Measurements from ENCODE around the gene B3GLCT. TPM values are rescaled to one million over a fixed set of nuclear protein-coding genes. Genes with fewer than 3 reads are reported as not detected.

Gene B3GLCT
- total and polyA plus RNA-seq, 2 of the 13 experiments (the other 11 are each of a cell fraction or from before 2014, with no cell fraction given), result 2.0 to 7.1 TPM

DNA sequence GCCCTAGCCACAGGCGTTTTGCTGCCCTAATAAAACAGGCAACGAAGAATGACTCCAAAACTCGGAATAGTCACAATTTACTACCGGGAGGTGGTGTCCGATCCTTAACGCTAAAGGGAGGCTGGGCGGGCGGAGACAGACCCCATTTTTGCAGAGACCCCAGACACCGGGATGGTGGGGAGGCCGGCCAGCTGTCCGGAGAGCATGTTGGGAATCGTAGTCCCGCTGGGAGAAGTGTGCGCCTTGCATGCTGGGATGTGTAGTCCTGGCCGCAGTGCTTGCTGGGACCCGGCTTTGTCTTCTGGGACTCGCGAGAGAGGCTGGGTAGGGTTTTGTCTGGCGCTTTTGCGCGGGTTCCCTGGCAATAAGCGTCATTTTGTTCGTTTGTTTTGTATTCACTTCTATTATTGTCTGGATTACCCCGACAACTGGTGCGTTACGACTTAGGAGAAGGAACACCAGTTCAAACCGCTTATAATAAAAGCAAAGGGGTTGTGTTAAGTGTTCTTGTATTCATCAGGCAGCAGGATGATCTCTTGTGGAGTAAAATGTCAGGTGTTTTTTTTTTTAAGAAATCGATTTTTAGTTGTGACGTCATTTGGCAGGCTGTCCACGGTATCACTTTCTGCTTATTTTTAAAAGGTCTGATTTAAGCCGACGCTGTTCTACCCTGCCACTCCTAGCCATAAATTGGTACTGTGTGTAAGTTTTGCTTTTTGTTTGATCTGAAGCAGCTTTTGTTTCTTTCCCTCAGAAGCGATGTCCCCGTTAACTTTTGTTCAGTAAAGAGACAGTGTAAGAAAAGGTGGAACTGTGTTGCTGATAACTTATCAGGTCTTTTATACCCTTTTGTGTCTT is 37.4 kb upstream of the B3GLCT start (continued):
- no peak for TF ChIP-seq ZNF781 (CRISPR knock-in tag; IDR thresholded peaks at IDR 0.05; ENCODE audit: borderline replicate concordance, not compliant biosample characterization)
- no peak for TF ChIP-seq ZSCAN12 (CRISPR knock-in tag; IDR thresholded peaks at IDR 0.05)
- no peak for TF ChIP-seq FOXC1 (CRISPR knock-in tag; IDR thresholded peaks at IDR 0.05; ENCODE audit: borderline replicate concordance)
- TF ChIP-seq ZFAT (CRISPR knock-in tag; conservative IDR thresholded peaks at IDR 0.05), result no peak
- TF ChIP-seq MAZ (IDR thresholded peaks at IDR 0.05; ENCODE audit: borderline replicate concordance, low read depth, low read length), result no peak
- peak; percentile 49; the same call in 1 of the 2 replicates for TF ChIP-seq MAZ (CRISPR knock-in tag; IDR thresholded peaks at IDR 0.05; ENCODE audit: low read depth)
- no peak for TF ChIP-seq EP300 (IDR thresholded peaks at IDR 0.05; ENCODE audit: low read depth in 2 of 2, low read length in 2 of 2)
- no peak for TF ChIP-seq EP300 (CRISPR knock-in tag; IDR thresholded peaks at IDR 0.05; ENCODE audit: borderline replicate concordance)
- no peak for TF ChIP-seq ZNF136 (CRISPR knock-in tag; IDR thresholded peaks at IDR 0.05; ENCODE audit: low read depth)
- TF ChIP-seq GABPB1 (CRISPR knock-in tag; IDR thresholded peaks at IDR 0.05), result peak; percentile 86
- TF ChIP-seq POGZ (CRISPR knock-in tag; IDR thresholded peaks at IDR 0.05), result no peak; the same call in none of the 2 replicates
- TF ChIP-seq, protein P1, sequence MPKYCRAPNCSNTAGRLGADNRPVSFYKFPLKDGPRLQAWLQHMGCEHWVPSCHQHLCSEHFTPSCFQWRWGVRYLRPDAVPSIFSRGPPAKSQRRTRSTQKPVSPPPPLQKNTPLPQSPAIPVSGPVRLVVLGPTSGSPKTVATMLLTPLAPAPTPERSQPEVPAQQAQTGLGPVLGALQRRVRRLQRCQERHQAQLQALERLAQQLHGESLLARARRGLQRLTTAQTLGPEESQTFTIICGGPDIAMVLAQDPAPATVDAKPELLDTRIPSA (CRISPR knock-in tag; IDR thresholded peaks at IDR 0.05; ENCODE audit: borderline replicate concordance), result no peak
- TF ChIP-seq, protein P2, sequence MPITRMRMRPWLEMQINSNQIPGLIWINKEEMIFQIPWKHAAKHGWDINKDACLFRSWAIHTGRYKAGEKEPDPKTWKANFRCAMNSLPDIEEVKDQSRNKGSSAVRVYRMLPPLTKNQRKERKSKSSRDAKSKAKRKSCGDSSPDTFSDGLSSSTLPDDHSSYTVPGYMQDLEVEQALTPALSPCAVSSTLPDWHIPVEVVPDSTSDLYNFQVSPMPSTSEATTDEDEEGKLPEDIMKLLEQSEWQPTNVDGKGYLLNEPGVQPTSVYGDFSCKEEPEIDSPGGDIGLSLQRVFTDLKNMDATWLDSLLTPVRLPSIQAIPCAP (CRISPR knock-in tag; IDR thresholded peaks at IDR 0.05; ENCODE audit: low read depth), result no peak
- TF ChIP-seq ONECUT2 (CRISPR knock-in tag; IDR thresholded peaks at IDR 0.05), result peak; percentile 91
- no peak for TF ChIP-seq KAT8 (CRISPR knock-in tag; IDR thresholded peaks at IDR 0.05)
- TF ChIP-seq ZNF510 (CRISPR knock-in tag; IDR thresholded peaks at IDR 0.05; ENCODE audit: low read depth), result peak; percentile 41; the same call in 1 of the 2 replicates
- no peak for TF ChIP-seq TCF12 (IDR thresholded peaks at IDR 0.05)
- TF ChIP-seq TCF12 (CRISPR knock-in tag; IDR thresholded peaks at IDR 0.05), result no peak
- TF ChIP-seq JUND (CRISPR knock-in tag; IDR thresholded peaks at IDR 0.05), result no peak; the same call in 1 of the 2 replicates
- peak; percentile 47; the same call in 1 of the 2 replicates for TF ChIP-seq ZNF224 (CRISPR knock-in tag; IDR thresholded peaks at IDR 0.05)
- TF ChIP-seq, protein P3, sequence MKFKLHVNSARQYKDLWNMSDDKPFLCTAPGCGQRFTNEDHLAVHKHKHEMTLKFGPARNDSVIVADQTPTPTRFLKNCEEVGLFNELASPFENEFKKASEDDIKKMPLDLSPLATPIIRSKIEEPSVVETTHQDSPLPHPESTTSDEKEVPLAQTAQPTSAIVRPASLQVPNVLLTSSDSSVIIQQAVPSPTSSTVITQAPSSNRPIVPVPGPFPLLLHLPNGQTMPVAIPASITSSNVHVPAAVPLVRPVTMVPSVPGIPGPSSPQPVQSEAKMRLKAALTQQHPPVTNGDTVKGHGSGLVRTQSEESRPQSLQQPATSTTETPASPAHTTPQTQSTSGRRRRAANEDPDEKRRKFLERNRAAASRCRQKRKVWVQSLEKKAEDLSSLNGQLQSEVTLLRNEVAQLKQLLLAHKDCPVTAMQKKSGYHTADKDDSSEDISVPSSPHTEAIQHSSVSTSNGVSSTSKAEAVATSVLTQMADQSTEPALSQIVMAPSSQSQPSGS (CRISPR knock-in tag; IDR thresholded peaks at IDR 0.05), result 0 out of 2 replicates have a peak, but pooled peaks have one; percentile 15
- TF ChIP-seq, protein P4, sequence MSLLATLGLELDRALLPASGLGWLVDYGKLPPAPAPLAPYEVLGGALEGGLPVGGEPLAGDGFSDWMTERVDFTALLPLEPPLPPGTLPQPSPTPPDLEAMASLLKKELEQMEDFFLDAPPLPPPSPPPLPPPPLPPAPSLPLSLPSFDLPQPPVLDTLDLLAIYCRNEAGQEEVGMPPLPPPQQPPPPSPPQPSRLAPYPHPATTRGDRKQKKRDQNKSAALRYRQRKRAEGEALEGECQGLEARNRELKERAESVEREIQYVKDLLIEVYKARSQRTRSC (CRISPR knock-in tag; IDR thresholded peaks at IDR 0.05; ENCODE audit: low read depth), result no peak
- no peak for TF ChIP-seq SMARCC2 (IDR thresholded peaks at IDR 0.05)
- TF ChIP-seq ZFP36 (IDR thresholded peaks at IDR 0.05; ENCODE audit: borderline replicate concordance, low read depth, low read length, partially characterized antibody), result no peak
- no peak for TF ChIP-seq ZNF17 (CRISPR knock-in tag; IDR thresholded peaks at IDR 0.05)
- TF ChIP-seq SIN3B (IDR thresholded peaks at IDR 0.05; ENCODE audit: low read length), result no peak; the same call in 1 of the 2 replicates
- no peak for TF ChIP-seq THYN1 (CRISPR knock-in tag; IDR thresholded peaks at IDR 0.05; ENCODE audit: borderline replicate concordance, low read depth)
